Endodermal cell (in vitro differentiated cells): ENCODE results near the gene FGFR2. TPM values are rescaled to one million over a fixed set of nuclear protein-coding genes. Genes with fewer than 3 reads are reported as not detected.

ENCODE experiments used
- DNase-seq: peaks from one replicate; pipeline ENCODE4 v3.0.0-alpha.2; 2017
- H3K27ac ChIP-seq: 2 replicates; pipeline ENCODE4 v1.5.1; 2013; ENCODE audit warnings: mild to moderate bottlenecking, low read depth, low read length, moderate library complexity
- H3K27me3 ChIP-seq: 2 replicates; pipeline ENCODE4 v1.6.1; 2013; ENCODE audit warnings: mild to moderate bottlenecking, low read length, moderate library complexity; ENCODE audit not compliant: insufficient read depth, control insufficient read depth, poor library complexity, severe bottlenecking
- H3K36me3 ChIP-seq: 2 replicates; pipeline ENCODE4 v1.7.0; 2013; ENCODE audit warnings: mild to moderate bottlenecking, low read length, moderate library complexity; ENCODE audit not compliant: control insufficient read depth, insufficient read depth
- H3K4me1 ChIP-seq: one replicate; pipeline ENCODE4 v1.7.0; 2013; ENCODE audit warnings: low read length; ENCODE audit not compliant: control insufficient read depth, insufficient read depth
- H3K4me3 ChIP-seq: 2 replicates; pipeline ENCODE4 v1.5.1; 2013; ENCODE audit warnings: mild to moderate bottlenecking, low read length, moderate library complexity
- H3K9ac ChIP-seq: 2 replicates; pipeline ENCODE4 v1.6.1; 2013; ENCODE audit warnings: mild to moderate bottlenecking, low read length, moderate library complexity; ENCODE audit not compliant: poor library complexity, severe bottlenecking; ENCODE audit errors: extremely low read depth
- H3K9me3 ChIP-seq: 2 replicates; pipeline ENCODE4 v1.6.1; 2013; ENCODE audit warnings: mild to moderate bottlenecking, low read length, moderate library complexity; ENCODE audit not compliant: control insufficient read depth
- H3K27ac Mint-ChIP-seq: 2 replicates; pipeline ENCODE4 v1.8.0; 2020; ENCODE audit warnings: mixed read lengths
- H3K27me3 Mint-ChIP-seq: 2 replicates; pipeline ENCODE4 v1.8.0; 2021; ENCODE audit warnings: mild to moderate bottlenecking, mixed read lengths; ENCODE audit not compliant: insufficient read depth
- H3K36me3 Mint-ChIP-seq: 2 replicates; pipeline ENCODE4 v1.8.0; 2020; ENCODE audit warnings: low read depth, mixed read lengths
- H3K4me1 Mint-ChIP-seq: 2 replicates; pipeline ENCODE4 v1.8.0; 2020; ENCODE audit warnings: mixed read lengths
- H3K4me3 Mint-ChIP-seq: 2 replicates; pipeline ENCODE4 v1.8.0; 2020; ENCODE audit warnings: mild to moderate bottlenecking, moderate library complexity, mixed read lengths
- H3K9me3 Mint-ChIP-seq: 2 replicates; pipeline ENCODE4 v1.8.0; 2020; ENCODE audit warnings: mild to moderate bottlenecking, mixed read lengths
- CTCF ChIP-seq: fragments of 200-600 bp; sonication (generic); conservative IDR thresholded peaks from 2 replicates; pipeline ENCODE4 v1.5.0; 2021; ENCODE audit warnings: antibody characterized with exemption, mild to moderate bottlenecking
- WGBS, 2 experiments: methylation state at CpG; one replicate each; pipeline versions ENCODE4 v1.1.5 to v1.1.7; 2013; ENCODE audit warnings: missing lambda C conversion rate in 2 of 2, mixed read lengths in 1 of 2; ENCODE audit not compliant: insufficient coverage in 1 of 2, insufficient read length in 1 of 2; 5-methylcytosine and 5-hydroxymethylcytosine counted together
- total RNA-seq, 2 donors: library from RNA; stranded (reverse); fragmentation: NEBNext Ultra II Directional in 1 of 2; extraction: Animal tissue kit (Norgen Biotek cat#: 25700) in 1 of 2; gene quantifications; 2 replicates in 1 of 2; 3 replicates in 1 of 2; pipeline ENCODE4 v1.2.1, GENCODE V29; 2021

The FGFR2 gene
- total RNA-seq, 2 donors from 2014 or later = 56.5 to 77.0 TPM

GRCh38 chr10:121609426-121610380, 11.5 kb upstream of the FGFR2 start:
- no peak overlapping the region for H3K27ac ChIP-seq
- H3K9me3 Mint-ChIP-seq = no peaks in the 10 kb centered on the region
- DNase-seq = peak; percentile 35
- no peak for TF ChIP-seq CTCF
- peaks cover 33% of the 10 kb centered on the region for H3K4me1 Mint-ChIP-seq
- H3K36me3 Mint-ChIP-seq = no peaks in the 10 kb centered on the region
- H3K4me3 Mint-ChIP-seq = peak overlapping the region; percentile 32
- peak overlapping the region; percentile 49 for H3K27ac Mint-ChIP-seq
- 88 to 90% methylated on average over 14 to 17 of the region's 17 CpGs for WGBS, 2 experiments
- no peak overlapping the region for H3K4me3 ChIP-seq
- H3K4me1 ChIP-seq = peaks cover 12% of the 10 kb centered on the region
- peaks cover 4% of the 10 kb centered on the region for H3K27me3 ChIP-seq
- no peaks in the 10 kb centered on the region for H3K9me3 ChIP-seq
- H3K9ac ChIP-seq = no peak overlapping the region
- H3K27me3 Mint-ChIP-seq = peaks cover 19% of the 10 kb centered on the region
- no peaks in the 10 kb centered on the region for H3K36me3 ChIP-seq

GRCh38 chr10:121608469-121609190, 10.4 kb upstream of the FGFR2 start:
- H3K36me3 Mint-ChIP-seq = no peaks in the 10 kb centered on the region
- H3K4me1 ChIP-seq = peaks cover 12% of the 10 kb centered on the region
- H3K9me3 Mint-ChIP-seq = no peaks in the 10 kb centered on the region
- no peak overlapping the region for H3K9ac ChIP-seq
- no peaks in the 10 kb centered on the region for H3K9me3 ChIP-seq
- TF ChIP-seq CTCF = peak; percentile 99
- H3K4me1 Mint-ChIP-seq = peaks cover 33% of the 10 kb centered on the region
- peak overlapping the region; percentile 32 for H3K4me3 Mint-ChIP-seq
- H3K27ac ChIP-seq = no peak overlapping the region
- no peaks in the 10 kb centered on the region for H3K36me3 ChIP-seq
- H3K27ac Mint-ChIP-seq = no peak overlapping the region
- 30 to 49% methylated on average over 30 to 59 of the region's 59 CpGs for WGBS, 2 experiments
- H3K27me3 ChIP-seq = peaks cover 4% of the 10 kb centered on the region
- peak; percentile 87 for DNase-seq
- no peak overlapping the region for H3K4me3 ChIP-seq
- H3K27me3 Mint-ChIP-seq = peaks cover 19% of the 10 kb centered on the region

- Histone ChIP-seq H3K36me3 (no peaks in the 10 kb centered on the region), H3K9ac (no peak overlapping the region), H3K9me3 (no peaks in the 10 kb centered on the region), H3K27me3 (peaks cover 4% of the 10 kb centered on the region), H3K27ac (no peak overlapping the region), H3K4me1 (peaks cover 12% of the 10 kb centered on the region), H3K4me3 (no peak overlapping the region)
- Mint-ChIP-seq H3K27me3 (peaks cover 12% of the 10 kb centered on the region), H3K36me3 (no peaks in the 10 kb centered on the region), H3K27ac (no peak overlapping the region), H3K4me3 (no peak overlapping the region), H3K9me3 (no peaks in the 10 kb centered on the region), H3K4me1 (peaks cover 33% of the 10 kb centered on the region)
- 94 to 97% methylated on average over 9 to 11 of the region's 11 CpGs for WGBS, 2 experiments
- no peak for TF ChIP-seq CTCF
- no peak for DNase-seq
Observed at GRCh38 chr10:121607310-121608055, 9.2 kb upstream of the FGFR2 start.
